HEK293 (cell line): ENCODE results near the gene MEP1A.

Experiments used
- CTCF ChIP-seq: fragments of 450-650 bp; formaldehyde crosslinking; IDR thresholded peaks from 2 replicates; pipeline ENCODE4 v1.5.1; 2016; ENCODE audit warnings: missing biosample characterization, missing genetic modification characterization
- GFI1B ChIP-seq: fragments of 450-650 bp; formaldehyde crosslinking; IDR thresholded peaks from 2 replicates; pipeline ENCODE4 v1.5.1; 2016; ENCODE audit warnings: missing biosample characterization, missing genetic modification characterization
- HOXA7 ChIP-seq: sonication (generic); formaldehyde crosslinking; IDR thresholded peaks from 2 replicates; pipeline ENCODE4 v1.8.1; 2022; ENCODE audit warnings: missing genetic modification reagents, borderline replicate concordance
- HOXD13 ChIP-seq: sonication (generic); formaldehyde crosslinking; IDR thresholded peaks from 2 replicates; pipeline ENCODE4 v1.8.0; 2022; ENCODE audit warnings: missing genetic modification reagents, borderline replicate concordance
- OSR2 ChIP-seq: fragments of 450-650 bp; formaldehyde crosslinking; IDR thresholded peaks from 2 replicates; pipeline ENCODE4 v1.5.1; 2016; ENCODE audit warnings: missing biosample characterization, missing genetic modification characterization
- PRDM10 ChIP-seq: fragments of 450-650 bp; formaldehyde crosslinking; IDR thresholded peaks from 2 replicates; pipeline ENCODE4 v1.5.1; 2016; ENCODE audit warnings: missing biosample characterization, missing genetic modification characterization
- REPIN1 ChIP-seq: fragments of 450-650 bp; formaldehyde crosslinking; IDR thresholded peaks from 2 replicates; pipeline ENCODE4 v1.5.1; 2017; ENCODE audit warnings: missing biosample characterization, missing genetic modification characterization, low read depth
- YY2 ChIP-seq: fragments of 450-650 bp; formaldehyde crosslinking; IDR thresholded peaks from 2 replicates; pipeline ENCODE4 v1.5.1; 2016; ENCODE audit warnings: missing biosample characterization, missing genetic modification characterization
- ZBTB1 ChIP-seq: fragments of 450-650 bp; formaldehyde crosslinking; IDR thresholded peaks from 2 replicates; pipeline ENCODE4 v1.5.1; 2016; ENCODE audit warnings: missing biosample characterization, missing genetic modification characterization
- ZBTB26 ChIP-seq: fragments of 450-650 bp; formaldehyde crosslinking; optimal IDR thresholded peaks from 2 replicates; pipeline ENCODE3; 2016; ENCODE audit warnings: missing biosample characterization, mild to moderate bottlenecking, missing genetic modification characterization
- ZNF16 ChIP-seq: fragments of 450-650 bp; formaldehyde crosslinking; IDR thresholded peaks from 2 replicates; pipeline ENCODE4 v1.5.1; 2016; ENCODE audit warnings: low read depth, missing biosample characterization, missing genetic modification characterization
- ZNF174 ChIP-seq: fragments of 450-650 bp; formaldehyde crosslinking; IDR thresholded peaks from 2 replicates; pipeline ENCODE4 v1.5.0; 2017; ENCODE audit warnings: missing biosample characterization, mild to moderate bottlenecking, missing genetic modification characterization
- ZNF223 ChIP-seq: fragments of 450-650 bp; formaldehyde crosslinking; IDR thresholded peaks from 2 replicates; pipeline ENCODE4 v1.5.1; 2016; ENCODE audit warnings: missing biosample characterization, missing genetic modification characterization
- ZNF335 ChIP-seq: fragments of 450-650 bp; formaldehyde crosslinking; conservative IDR thresholded peaks from 2 replicates; pipeline ENCODE4 v1.5.1; 2016; ENCODE audit warnings: missing biosample characterization, missing genetic modification characterization
- ZNF391 ChIP-seq: fragments of 450-650 bp; formaldehyde crosslinking; IDR thresholded peaks from 2 replicates; pipeline ENCODE4 v1.5.1; 2016; ENCODE audit warnings: low read depth, missing biosample characterization, missing genetic modification characterization, borderline replicate concordance
- ZNF404 ChIP-seq: fragments of 450-650 bp; formaldehyde crosslinking; IDR thresholded peaks from 2 replicates; pipeline ENCODE4 v1.5.1; 2017; ENCODE audit warnings: missing biosample characterization, missing genetic modification characterization
- ZNF449 ChIP-seq: fragments of 450-650 bp; formaldehyde crosslinking; IDR thresholded peaks from 2 replicates; pipeline ENCODE4 v1.5.1; 2017; ENCODE audit warnings: missing biosample characterization, mild to moderate bottlenecking, missing genetic modification characterization, moderate library complexity
- ZNF518A ChIP-seq: fragments of 450-650 bp; formaldehyde crosslinking; conservative IDR thresholded peaks from 2 replicates; pipeline ENCODE4 v1.5.1; 2016; ENCODE audit warnings: low read depth, missing biosample characterization, missing genetic modification characterization
- ZNF548 ChIP-seq: fragments of 450-650 bp; formaldehyde crosslinking; IDR thresholded peaks from 2 replicates; pipeline ENCODE4 v1.5.1; 2016; ENCODE audit warnings: missing biosample characterization, missing genetic modification characterization
- ZNF549 ChIP-seq: fragments of 450-650 bp; IDR thresholded peaks from 2 replicates; pipeline ENCODE4 v1.5.1; 2018; ENCODE audit warnings: missing biosample characterization, missing genetic modification characterization, mild to moderate bottlenecking, inconsistent platforms, moderate library complexity
- ZNF561 ChIP-seq: fragments of 450-650 bp; IDR thresholded peaks from 2 replicates; pipeline ENCODE4 v1.5.1; 2018; ENCODE audit warnings: missing biosample characterization, missing genetic modification characterization, borderline replicate concordance
- ZNF639 ChIP-seq: fragments of 450-650 bp; formaldehyde crosslinking; IDR thresholded peaks from 2 replicates; pipeline ENCODE4 v1.5.1; 2016; ENCODE audit warnings: missing biosample characterization, missing genetic modification characterization
- ZNF747 ChIP-seq: fragments of 450-650 bp; formaldehyde crosslinking; IDR thresholded peaks from 2 replicates; pipeline ENCODE4 v1.5.1; 2016; ENCODE audit warnings: missing biosample characterization, missing genetic modification characterization
- ZNF843 ChIP-seq: fragments of 450-650 bp; formaldehyde crosslinking; IDR thresholded peaks from 2 replicates; pipeline ENCODE4 v1.5.1; 2016; ENCODE audit warnings: missing biosample characterization, missing genetic modification characterization
- ZSCAN5A ChIP-seq: fragments of 450-650 bp; formaldehyde crosslinking; IDR thresholded peaks from 2 replicates; pipeline ENCODE4 v1.5.1; 2016; ENCODE audit warnings: missing biosample characterization, missing genetic modification characterization

The MEP1A gene

GRCh38 chr6:46760925-46761324, 32.3 kb upstream of the MEP1A start (continued):
- TF ChIP-seq ZNF549 (tag by site-specific recombination) (no peak), OSR2 (tag by site-specific recombination) (peak; percentile 44; the same call in 1 of the 2 replicates), HOXA7 (no peak), ZNF561 (tag by site-specific recombination) (no peak), REPIN1 (tag by site-specific recombination) (no peak), GFI1B (tag by site-specific recombination) (no peak), ZBTB1 (tag by site-specific recombination) (no peak), ZNF174 (tag by site-specific recombination) (no peak), ZNF391 (no peak), YY2 (tag by site-specific recombination) (no peak), PRDM10 (tag by site-specific recombination) (peak; percentile 62), ZBTB26 (tag by site-specific recombination) (no peak), CTCF (tag by site-specific recombination) (no peak), ZNF16 (no peak), ZNF335 (tag by site-specific recombination) (no peak), HOXD13 (CRISPR knock-in tag) (no peak), ZNF639 (tag by site-specific recombination) (peak; percentile 68), ZNF747 (no peak), ZNF518A (tag by site-specific recombination) (no peak), ZNF223 (no peak), ZNF449 (tag by site-specific recombination) (no peak), ZSCAN5A (no peak), ZNF548 (tag by site-specific recombination) (no peak), ZNF404 (tag by site-specific recombination) (no peak), ZNF843 (tag by site-specific recombination) (peak; percentile 84)
